Measurements from ENCODE around the gene KRTAP19-8. TPM values are rescaled to one million over a fixed set of nuclear protein-coding genes. Genes with fewer than 3 reads are reported as not detected.

KRTAP19-8 gene
- total RNA-seq, 2 experiments from 2014 or later = not detected

Other genes starting within 250 kb of the KRTAP19-8 start
- not detected for gene KRTAP8-1, start 225.2 kb downstream of the KRTAP19-8 start, total RNA-seq
- gene KRTAP7-1, start 208.7 kb downstream of the KRTAP19-8 start, total RNA-seq = not detected
- not detected for gene KRTAP11-1, start 156.9 kb downstream of the KRTAP19-8 start, total RNA-seq

Data from activated CD8-positive, alpha-beta T cell treated with anti-CD3 and anti-CD28 coated beads for 36 hours (primary cell).